HG02840 (cell line): ENCODE measurements around the gene ASF1B.

Source experiments
- ATAC-seq: cut with Tn5 transposase; IDR thresholded peaks from one replicate; pipeline ENCODE4 v1.9.1; 2021; ENCODE audit warnings: mild to moderate bottlenecking, moderate library complexity, moderate number of reproducible peaks; ENCODE audit not compliant: unreplicated experiment, low FRiP score

The ASF1B gene

GRCh38 chr19:14089662-14090508 lies 46.5 kb downstream of the ASF1B start:
- no peak for ATAC-seq

DNA sequence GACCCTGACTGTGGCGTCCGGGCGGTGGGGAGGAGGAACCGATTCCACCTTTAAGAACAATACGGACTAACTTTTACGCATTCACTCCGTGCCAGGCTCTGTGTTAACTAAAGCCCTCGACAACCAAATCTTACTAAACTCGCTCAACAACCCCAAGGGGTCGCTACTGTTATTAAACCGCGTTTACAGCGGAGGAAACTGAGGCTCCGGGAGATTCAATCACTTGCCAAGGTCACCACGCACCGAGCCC lies 47.1 kb downstream of the ASF1B start:
- ATAC-seq: no peak

GRCh38 chr19:14088634-14089411 lies 47.6 kb downstream of the ASF1B start:
- no peak for ATAC-seq

DNA sequence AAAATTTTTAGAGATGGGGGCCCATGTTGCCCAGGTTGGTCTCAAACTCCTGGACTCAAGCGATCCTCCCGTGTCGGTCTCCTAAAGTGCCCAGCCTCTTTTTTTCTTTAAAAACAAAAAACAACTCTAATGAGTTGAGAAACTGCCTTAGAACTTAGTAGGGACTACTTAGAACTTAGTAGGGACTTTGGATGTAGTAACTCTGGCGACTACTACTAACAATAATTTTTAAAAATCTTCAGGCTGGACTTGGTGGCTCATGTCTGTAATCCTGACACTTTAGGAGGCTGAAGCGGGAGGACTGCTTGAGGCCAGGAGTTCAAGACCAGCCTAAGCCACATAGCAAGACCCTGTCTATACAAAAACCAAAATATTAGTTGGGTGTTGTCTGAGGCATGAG lies 50.3 kb downstream of the ASF1B start:
- no peak for ATAC-seq

GRCh38 chr19:14085309-14085995 lies 50.9 kb downstream of the ASF1B start, which contains the start of gene C19orf67:
Gene C19orf67 (minus strand): TSS chr19:14085783. CDS start chr19:14085627, 156 bp downstream.
- no peak for ATAC-seq

DNA sequence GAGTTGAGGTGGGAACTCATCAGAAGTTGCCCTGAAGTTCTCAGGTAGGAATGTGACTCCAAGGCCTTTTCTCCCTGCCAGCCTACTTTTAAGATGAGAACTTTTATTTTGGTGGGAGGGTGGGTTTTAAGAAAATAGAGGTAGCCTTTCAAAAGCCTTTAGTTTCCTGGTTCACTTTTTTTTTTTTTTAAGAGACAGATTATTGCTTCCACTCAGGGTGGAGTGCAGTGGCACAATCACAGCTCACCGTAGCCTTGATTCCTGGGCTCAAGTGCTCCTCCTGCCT lies 53.8 kb downstream of the ASF1B start:
- ATAC-seq: no peak

DNA sequence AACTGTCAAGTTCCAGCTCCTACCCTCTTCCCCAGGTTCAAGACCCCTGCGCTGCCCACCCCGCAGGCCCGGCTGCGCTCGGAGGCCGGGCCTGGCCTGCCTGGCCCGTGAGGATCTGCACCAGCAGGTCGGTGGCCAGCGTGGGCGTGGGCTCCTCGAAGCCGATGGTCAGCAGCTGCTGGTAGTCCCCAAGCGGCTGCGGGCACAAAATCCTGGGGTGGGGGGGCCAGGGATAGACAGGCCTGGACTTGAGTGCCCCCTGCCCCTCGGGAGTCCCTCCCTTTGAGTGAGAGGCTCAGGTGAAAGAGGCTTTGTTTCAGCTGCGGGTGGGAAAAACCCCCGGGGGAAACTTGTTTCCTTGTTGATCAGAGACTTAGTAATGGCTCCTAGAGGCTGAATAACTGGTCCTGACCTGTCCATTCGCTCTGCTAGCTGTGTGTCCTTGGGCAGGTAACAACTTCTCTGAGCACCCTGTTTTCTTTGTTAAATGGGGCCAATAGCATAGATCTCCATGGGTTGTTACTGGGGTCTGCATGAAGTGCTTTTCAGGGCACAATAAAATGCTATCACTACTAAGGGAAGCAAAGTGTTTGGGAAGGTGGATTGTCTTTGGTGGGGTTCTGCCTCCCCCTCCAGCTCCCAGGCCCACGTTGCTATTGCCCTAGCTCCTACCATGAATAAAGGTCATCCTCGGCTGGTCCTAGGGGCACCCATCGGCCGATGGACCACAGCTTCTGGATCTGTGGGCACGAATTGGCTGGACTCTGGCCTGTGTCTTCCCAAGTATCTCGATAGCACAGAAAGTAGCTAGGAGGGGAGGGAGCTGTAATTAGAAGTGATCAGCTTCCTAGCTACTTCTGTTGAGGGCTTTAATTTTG lies 54.4 kb downstream of the ASF1B start:
- ATAC-seq: peak; percentile 9

DNA sequence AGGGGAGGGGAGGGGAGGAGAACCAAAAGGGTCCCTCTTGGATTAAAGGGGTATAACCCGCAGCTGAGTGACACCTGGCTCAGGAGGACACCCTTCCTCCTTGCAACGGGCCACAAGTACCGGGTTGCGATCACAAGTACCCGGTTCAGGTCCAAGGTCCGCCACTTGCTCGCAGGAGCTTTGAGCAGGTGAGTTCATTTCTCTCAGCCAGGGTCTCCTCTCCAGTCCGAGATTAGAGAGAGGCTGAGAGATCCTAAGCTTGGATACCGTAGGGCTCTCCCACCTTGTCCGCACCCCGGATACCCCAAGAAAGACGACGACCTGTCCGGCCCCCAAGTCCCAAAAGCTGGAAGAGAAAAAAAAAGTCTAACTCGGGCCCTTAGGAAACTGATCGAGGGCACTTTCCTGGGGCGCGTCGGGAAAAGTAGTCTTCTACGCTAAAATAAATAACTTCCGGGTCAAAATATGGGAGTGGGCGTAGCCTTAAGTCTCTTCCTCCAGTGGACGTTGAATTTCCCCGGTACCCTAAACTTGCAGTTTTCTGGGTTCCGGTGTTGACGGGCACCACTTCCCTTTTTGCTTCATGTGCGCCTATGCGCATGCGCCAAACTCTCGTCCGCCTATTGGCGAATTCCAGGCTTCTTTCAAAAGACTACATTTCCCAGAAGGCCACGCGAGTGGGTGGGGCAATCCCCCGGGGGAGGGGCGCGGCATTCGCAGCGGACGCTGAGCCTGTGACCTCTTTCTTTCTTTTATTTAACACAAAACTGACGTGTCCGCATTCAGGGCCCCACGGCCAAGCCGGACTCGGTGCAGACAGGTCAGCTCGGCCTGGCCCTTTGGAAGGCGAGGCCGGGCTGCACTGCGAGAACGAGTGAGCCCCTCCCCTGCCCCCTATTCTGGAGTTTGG lies 55.2 kb downstream of the ASF1B start:
- peak; percentile 92 for ATAC-seq

DNA sequence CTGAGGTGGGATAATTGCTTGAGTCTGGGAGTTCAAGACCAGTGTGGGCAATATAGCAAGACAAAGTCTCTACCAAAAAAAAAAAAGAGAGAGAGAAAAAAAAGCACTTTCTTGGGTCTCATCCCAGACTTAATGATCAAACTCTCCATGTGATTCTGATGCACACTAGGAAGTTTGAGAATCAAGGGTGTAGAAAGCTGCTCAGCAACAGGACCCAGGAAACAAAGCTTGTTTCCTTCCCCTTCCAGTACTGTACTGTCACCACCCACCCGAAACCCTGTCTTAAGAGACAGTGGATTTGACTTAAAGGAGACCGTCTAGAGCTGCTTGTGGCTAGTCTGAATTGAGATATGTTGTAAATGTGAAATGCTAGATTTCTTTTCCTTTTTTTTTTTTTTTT lies 58.0 kb downstream of the ASF1B start:
- ATAC-seq: no peak

DNA sequence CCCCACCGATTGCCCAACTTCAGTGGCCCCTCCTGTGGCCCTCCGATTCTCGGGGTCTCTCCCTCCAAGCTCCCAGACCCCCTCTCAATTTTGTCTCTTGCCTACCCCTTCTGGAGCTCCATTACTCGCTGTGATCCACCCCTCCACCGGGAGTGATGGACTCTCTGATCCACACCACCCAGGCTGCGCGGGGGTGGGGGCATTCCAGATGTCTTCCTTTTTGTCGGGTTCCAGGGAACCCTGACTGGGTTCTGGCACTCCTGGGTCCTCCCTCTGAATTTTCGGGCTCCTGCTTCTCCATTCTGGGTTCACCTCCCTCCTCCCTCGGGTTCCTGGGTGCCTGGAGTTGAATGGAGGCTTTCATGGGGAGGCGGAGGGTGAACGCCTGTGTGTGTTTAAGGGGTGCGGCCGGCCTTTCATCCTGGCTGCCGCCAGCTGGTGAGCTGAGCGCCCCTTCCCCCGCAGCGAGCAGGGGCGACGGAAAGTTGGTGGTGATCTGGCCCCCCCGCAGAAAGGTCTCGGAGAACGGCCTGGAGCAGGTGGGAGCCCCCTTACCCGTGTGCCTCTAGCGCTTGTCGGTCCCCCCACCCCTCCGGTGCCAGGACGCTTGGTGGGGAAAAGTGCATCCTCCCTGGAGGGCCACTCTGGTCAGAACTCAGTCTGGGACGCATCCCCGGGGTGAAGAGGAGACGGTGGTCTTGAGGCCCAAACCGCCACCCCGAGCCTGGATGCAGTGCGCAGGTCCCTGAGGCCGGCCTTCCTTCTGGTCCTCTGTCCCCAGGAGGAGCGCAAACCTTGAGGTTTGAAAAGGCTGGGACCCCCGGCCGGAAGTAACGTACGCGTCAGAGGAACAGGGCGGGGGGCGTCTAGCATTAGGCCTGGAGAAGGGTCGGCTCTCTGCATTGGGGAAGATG lies 62.2 kb downstream of the ASF1B start:
- no peak for ATAC-seq

- peak; percentile 51 for ATAC-seq
Observed at GRCh38 chr19:14073261-14073924, 63.0 kb downstream of the ASF1B start.

GRCh38 chr19:14072535-14073260 lies 63.7 kb downstream of the ASF1B start, which contains the start of gene MISP3:
Gene MISP3 (plus strand): TSS chr19:14072786. CDS start chr19:14073310, 524 bp downstream.
- ATAC-seq: peak; percentile 9

GRCh38 chr19:14070268-14071050 lies 65.9 kb downstream of the ASF1B start:
- no peak for ATAC-seq
